HCT116 (cell line): ENCODE measurements around the gene CNTN4.

ENCODE experiments used
- CTCF ChIP-seq, 3 experiments: fragments of 200-600 bp in 1 of 3; sonication (generic) in 1 of 3; IDR thresholded peaks in 2 of 3; conservative IDR thresholded peaks in 1 of 3; 2 replicates each; pipeline ENCODE4 v1.5.1; 2012 to 2017; ENCODE audit warnings: low read depth in 2 of 3, low read length in 2 of 3, antibody characterized with exemption in 1 of 3, borderline replicate concordance in 1 of 3, control low read depth in 1 of 3, mild to moderate bottlenecking in 1 of 3, mixed read lengths in 1 of 3, mixed run types in 1 of 3, moderate library complexity in 1 of 3; ENCODE audit not compliant: insufficient read depth in 1 of 3
- POLR2A ChIP-seq: IDR thresholded peaks from 2 replicates; pipeline ENCODE4 v1.7.0; 2011; ENCODE audit warnings: borderline replicate concordance; ENCODE audit not compliant: insufficient read depth, insufficient read length; ENCODE audit errors: extremely low read depth
- POLR2AphosphoS5 ChIP-seq: IDR thresholded peaks from 2 replicates; pipeline ENCODE4 v1.6.1; 2011; ENCODE audit warnings: mild to moderate bottlenecking, low read depth, low read length, moderate library complexity
- ZNF274 ChIP-seq: fragments of 200-500 bp; sonication (Bioruptor generic); IDR thresholded peaks from 2 replicates; pipeline ENCODE4 v1.6.1; 2014; ENCODE audit warnings: mild to moderate bottlenecking, low read depth, low read length, inconsistent platforms

- TF ChIP-seq CTCF (IDR thresholded peaks at IDR 0.05 in 2 of 3, conservative IDR thresholded peaks at IDR 0.05 in 1 of 3; ENCODE audit: borderline replicate concordance in 1 of 3, insufficient read depth in 1 of 3, low read depth in 2 of 3, low read length in 2 of 3) (no peak), POLR2AphosphoS5 (no peak), POLR2A (no peak), ZNF274 (no peak)
These were observed 558.4 kb downstream of the CNTN4 start for GRCh38 chr3:2656806-2657777.
